ENCODE data around the gene BCAT1. TPM values are rescaled to one million over a fixed set of nuclear protein-coding genes. Genes with fewer than 3 reads are reported as not detected.
"Not testable (repeated sequence)": the region's sequence is repeated elsewhere in the genome, so short reads cannot be mapped to it uniquely, and the experiment has no call there.

BCAT1 gene
- polyA plus RNA-seq, 1 donor, result 39.8 TPM

GRCh38 chr12:24956351-24956750 is 7.5 kb upstream of the BCAT1 start:
- not testable (repeated sequence) for DNase-seq

DNA sequence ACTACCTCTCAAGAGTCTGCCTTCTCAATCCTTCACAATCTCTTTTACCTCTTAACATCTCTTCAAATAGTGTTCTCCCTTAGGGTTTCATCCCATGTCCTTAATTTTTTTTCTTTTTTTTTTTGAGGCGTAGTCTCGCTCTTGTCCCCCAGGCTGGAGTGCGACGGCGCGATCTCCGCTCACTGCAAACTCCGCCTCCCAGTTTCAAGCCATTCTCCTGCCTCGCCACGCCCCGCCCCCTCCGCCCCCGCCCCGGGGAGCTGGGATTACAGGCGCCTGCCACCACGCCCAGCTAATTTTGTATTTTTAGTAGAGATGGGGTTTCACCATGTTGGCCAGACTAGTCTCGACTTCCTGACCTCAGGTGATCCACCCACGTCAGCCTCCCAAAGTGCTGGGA is 7.0 kb upstream of the BCAT1 start:
- DNase-seq, result no peak

DNA sequence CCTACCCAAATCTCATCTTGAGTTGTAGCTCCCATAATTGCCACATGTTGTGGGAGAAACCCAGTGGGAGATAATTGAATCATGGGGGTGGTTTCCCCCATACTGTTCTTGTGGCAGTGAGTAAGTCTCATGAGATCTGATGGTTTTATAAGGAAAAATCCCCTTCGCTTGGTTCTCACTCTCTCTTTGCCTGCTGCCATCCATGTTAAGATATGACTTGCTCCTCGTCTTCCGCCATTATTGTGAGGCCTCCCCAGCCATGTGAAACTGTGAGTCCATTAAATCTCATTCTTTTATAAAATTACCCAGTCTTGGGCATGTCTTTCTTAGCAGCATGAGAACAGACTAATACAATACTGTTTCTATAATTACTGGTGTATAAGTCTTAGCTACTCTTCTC is 6.5 kb upstream of the BCAT1 start:
- DNase-seq, result no peak

- DNase-seq, result no peak
These were observed 5.4 kb upstream of the BCAT1 start for GRCh38 chr12:24954261-24954660.

DNA sequence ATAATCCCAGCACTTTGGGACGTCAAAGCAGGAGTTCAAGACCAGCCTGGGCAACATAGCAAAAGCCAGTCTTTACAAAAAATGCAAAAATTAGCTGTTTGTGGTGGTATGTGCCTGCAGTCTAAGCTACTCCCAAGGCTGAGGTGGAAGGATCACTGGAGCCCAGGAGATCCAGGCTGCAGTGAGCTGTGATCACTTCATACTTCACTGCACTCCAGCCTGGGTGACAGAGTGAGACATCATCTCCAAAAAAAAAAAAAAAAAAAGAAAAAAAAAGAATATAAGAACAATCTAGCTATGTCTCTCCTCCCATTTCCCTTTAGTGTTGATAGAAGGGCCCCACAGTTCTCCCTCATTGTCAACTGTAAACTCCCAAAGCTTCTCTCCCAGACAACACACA is 3.5 kb upstream of the BCAT1 start:
- no peak for DNase-seq

GRCh38 chr12:24950231-24950834 is 1.4 kb upstream of the BCAT1 start:
- no peak for DNase-seq

DNA sequence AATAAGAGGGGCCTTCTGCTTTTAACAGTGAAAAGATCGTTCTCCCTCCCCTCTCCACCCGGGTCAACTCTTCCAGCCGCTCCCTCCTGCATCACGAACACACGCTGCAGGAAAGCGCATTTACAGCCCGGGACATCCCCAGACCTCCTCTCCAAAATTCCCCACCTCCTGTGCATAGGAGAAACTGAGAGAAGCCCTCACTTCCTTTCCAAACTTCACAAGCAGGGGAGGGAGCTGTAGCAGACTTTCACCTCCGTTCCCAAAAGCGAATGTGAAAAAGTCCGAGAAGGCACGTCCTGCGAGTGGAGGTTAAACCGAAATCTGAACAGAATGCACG is 513 bp downstream of the BCAT1 start:
- DNase-seq, result peak; percentile 86

DNA sequence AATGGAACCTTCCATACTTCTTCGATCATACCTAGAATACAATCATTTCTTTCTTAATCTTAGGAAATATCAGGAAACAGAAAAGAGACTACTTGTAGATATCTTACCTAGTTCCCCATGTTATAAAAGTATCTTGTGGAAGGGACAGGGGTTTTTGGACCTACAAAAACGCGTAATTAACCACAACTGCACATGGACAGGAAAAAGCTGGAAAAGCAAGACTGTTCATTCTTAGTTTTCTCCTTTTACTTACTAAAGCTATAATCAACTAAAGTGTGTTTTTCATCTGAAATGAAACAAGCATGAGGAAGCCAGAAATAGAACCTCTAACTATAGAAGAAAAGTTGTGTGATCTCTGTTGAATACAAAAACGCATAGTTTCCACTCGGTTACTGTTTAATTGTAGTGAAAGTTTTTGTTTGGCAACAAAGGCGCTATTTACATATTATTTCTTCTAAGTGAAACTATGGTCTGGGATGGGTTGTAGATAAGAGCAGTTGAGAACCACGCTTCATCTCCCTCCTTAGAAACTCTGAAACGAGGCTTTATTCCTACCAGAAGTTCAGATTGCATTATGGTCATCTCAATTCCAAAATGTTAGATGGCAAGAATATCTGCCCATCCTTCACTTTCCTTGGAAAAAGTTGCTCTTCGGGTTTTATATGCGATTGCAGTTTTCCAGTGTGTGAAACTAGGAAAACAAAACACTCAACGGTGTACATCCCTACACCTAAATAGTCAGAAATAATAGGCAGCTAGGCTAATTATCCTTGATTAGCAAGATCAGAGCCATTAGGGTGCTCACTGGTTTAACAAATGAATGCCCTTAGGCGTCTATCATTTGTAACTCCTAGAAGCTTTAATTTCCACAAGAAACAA is 1.1 kb downstream of the BCAT1 start:
- peak; percentile 36 for DNase-seq

DNA sequence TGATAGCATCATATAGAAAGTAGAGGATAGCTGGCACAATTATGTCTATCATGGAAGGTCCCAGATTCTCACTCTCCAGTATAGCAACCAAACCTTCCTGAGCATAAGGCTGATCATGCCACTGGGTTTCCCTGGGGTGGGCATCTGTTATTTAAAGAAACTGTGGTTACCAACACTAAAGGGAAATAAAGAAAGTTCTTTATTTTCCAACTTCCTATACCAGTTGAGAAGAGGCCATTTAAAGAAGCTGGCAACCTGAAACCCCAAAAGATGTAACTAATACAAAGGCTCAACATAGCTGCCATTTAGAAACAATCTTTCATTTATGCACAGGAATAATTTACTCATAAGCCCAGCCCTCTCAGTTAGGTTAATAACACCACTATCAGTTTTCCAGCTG is 3.1 kb downstream of the BCAT1 start:
- DNase-seq, result no peak

GRCh38 chr12:24945039-24945438 is 3.9 kb downstream of the BCAT1 start:
- DNase-seq, result no peak

DNA sequence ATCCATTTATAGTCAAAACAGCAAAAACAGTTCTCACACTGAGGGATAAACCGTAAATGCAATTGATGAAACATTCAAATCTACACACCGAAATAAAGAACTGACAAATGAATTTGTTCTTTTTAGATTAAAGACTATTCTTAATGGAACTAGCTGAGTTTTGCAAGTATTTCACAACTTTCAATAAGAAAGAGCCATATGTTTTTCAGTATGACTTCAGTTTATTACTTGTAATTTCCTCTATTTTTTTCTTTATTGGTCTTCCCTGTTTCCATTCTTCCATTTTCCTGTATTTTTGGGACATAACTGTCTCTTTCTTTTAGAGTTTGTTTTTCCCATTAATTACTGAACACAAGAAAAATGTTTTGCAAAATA is 4.3 kb downstream of the BCAT1 start:
- no peak for DNase-seq

- peak; percentile 37 for DNase-seq
These were observed 4.8 kb downstream of the BCAT1 start for GRCh38 chr12:24943947-24944600.

GRCh38 chr12:24940157-24940556 is 8.7 kb downstream of the BCAT1 start:
- no peak for DNase-seq

DNA sequence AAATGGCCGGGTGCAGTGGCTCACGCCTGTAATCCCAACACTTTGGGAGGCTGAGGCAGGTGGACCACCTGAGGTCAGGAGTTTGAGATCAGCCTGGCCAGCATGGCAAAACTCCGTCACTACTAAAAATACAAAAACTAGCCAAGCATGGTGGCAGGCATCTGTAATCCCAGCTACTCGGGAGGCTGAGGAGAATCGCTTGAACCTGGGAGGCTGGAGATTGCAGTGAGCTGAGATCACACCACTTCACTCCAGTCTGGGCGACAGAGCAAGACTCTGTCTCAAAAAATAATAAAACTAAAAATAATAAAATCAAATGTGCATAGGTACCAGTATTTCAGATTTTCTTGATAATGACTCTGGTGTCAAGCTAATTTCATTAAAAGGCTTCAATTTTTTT is 9.3 kb downstream of the BCAT1 start:
- not testable (repeated sequence) for DNase-seq

GRCh38 chr12:24938341-24938740 is 10.6 kb downstream of the BCAT1 start:
- DNase-seq, result no peak

GRCh38 chr12:24937553-24938244 is 11.2 kb downstream of the BCAT1 start:
- no peak for DNase-seq

DNA sequence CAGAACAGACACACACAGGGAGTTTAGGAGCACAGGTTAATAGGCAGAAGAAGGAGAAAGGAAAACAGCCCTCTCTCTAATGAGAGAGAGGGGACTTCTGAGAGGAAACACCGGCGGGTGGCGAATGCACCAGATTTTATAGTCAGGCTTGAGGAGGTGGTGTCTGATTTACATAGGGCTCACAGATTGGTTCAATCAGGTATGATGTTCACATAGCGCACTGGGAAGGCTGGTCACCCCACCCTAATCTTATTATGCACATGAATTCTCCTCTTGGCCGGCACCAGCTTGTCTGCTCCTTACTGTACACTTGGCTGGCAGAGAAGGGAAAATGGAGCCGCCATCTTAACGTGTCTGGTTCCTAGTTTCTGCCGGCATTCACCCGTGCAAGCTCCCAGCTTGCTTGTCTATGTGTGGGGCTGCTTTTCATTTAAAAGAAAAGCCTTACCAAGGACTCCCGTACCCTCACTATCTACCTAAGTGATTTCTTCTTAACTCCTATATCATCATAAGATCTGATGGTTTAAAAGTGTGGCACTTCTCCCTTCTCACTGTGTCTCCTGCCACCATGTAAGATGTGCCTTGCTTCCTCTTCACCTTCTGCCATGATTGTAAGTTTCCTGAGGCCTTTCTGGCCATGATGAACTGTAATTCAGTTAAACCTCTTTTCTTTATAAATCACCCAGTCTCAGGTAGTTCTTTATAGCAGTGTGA is 15.1 kb downstream of the BCAT1 start:
- no peak for DNase-seq

GRCh38 chr12:24931666-24932405 is 17.1 kb downstream of the BCAT1 start:
- DNase-seq, result no peak

DNA sequence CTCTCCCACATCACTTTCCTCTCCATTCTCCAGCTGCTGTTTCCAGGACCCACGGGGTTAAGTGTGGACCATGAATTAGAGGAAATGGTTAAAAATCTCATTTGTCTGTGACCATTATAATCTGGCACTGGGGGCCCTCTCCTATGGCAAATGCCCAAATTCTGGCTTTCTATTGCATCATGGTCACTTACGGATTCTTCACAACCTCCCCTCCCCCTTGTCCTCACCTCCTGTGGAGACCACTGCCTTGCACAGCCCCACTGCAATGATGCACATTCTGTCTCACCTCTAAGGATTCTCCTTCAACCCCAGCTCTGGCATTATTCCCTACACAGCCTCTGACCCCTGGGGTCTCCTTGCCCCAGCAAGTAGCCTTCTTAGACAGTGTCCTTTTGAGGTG is 18.9 kb downstream of the BCAT1 start:
- no peak for DNase-seq

GRCh38 chr12:24928533-24929306 is 20.2 kb downstream of the BCAT1 start:
- not testable (repeated sequence) for DNase-seq

DNA sequence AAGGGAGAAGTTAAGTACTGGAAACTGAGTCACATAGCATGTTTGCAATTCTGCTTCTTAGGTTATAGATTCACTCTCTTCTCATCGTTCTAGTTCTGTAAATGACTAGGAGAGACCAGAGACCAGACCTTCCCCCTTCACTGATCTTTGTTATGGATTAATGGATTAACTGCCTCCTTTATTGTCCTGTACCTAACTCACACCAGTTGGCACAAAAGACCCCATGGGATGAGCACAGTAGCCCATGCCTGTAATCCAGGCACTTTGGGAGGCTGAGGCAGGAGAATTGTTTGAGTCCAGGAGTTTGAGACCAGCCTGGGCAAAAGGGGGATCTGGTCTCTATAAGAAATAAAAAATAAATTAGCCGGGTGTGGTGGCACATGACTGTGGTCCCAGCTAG is 20.8 kb downstream of the BCAT1 start:
- no peak for DNase-seq
